HL-60/S4 (cell line): ENCODE measurements around the gene SHROOM3.

Experiments used
- in situ Hi-C: fragments of 300-500 bp; cut with MboI; formaldehyde crosslinking; loops from 2 replicates; pipeline ENCODE4 v1.14.3; 2022; ENCODE audit warnings: low sequenced_read_pairs

Gene SHROOM3

GRCh38 chr4:76563454-76564122 is 128.6 kb downstream of the SHROOM3 start:
- in situ Hi-C loops: no loop called here

- in situ Hi-C loops: no loop called here
These were observed 129.3 kb downstream of the SHROOM3 start for GRCh38 chr4:76564123-76564915.

- in situ Hi-C loops: no loop called here
These were observed 133.2 kb downstream of the SHROOM3 start for GRCh38 chr4:76568262-76568661.

GRCh38 chr4:76569225-76569624 is 134.2 kb downstream of the SHROOM3 start:
- in situ Hi-C loops: no loop called here

- in situ Hi-C loops: no loop called here
These were observed 134.7 kb downstream of the SHROOM3 start for GRCh38 chr4:76569706-76570105.

- in situ Hi-C loops: no loop called here
These were observed 135.3 kb downstream of the SHROOM3 start for GRCh38 chr4:76570141-76570973.

GRCh38 chr4:76571274-76571673 is 136.2 kb downstream of the SHROOM3 start:
- in situ Hi-C loops: no loop called here

- in situ Hi-C loops: no loop called here
These were observed 137.2 kb downstream of the SHROOM3 start for GRCh38 chr4:76572224-76572623.

- in situ Hi-C loops: loop anchor here (25.0 kb wide), 1 partner anchor 110 kb away; no protein-coding TSS in a partner anchor
These were observed 141.8 kb downstream of the SHROOM3 start for GRCh38 chr4:76576824-76577223.

GRCh38 chr4:76578002-76578560 is 143.1 kb downstream of the SHROOM3 start:
- in situ Hi-C loops: loop anchor here (25.0 kb wide), 1 partner anchor 109 kb away; no protein-coding TSS in a partner anchor

GRCh38 chr4:76579596-76580375 is 144.8 kb downstream of the SHROOM3 start:
- in situ Hi-C loops: loop anchor here (25.0 kb wide), 1 partner anchor 108 kb away; no protein-coding TSS in a partner anchor

- in situ Hi-C loops: loop anchor here (25.0 kb wide), 1 partner anchor 106 kb away; no protein-coding TSS in a partner anchor
These were observed 146.3 kb downstream of the SHROOM3 start for GRCh38 chr4:76581077-76581962.

- in situ Hi-C loops: loop anchor here (25.0 kb wide), 1 partner anchor 105 kb away; no protein-coding TSS in a partner anchor
These were observed 147.2 kb downstream of the SHROOM3 start for GRCh38 chr4:76582074-76582816.

GRCh38 chr4:76582817-76583087 is 147.7 kb downstream of the SHROOM3 start:
- in situ Hi-C loops: loop anchor here (25.0 kb wide), 1 partner anchor 105 kb away; no protein-coding TSS in a partner anchor

GRCh38 chr4:76584241-76585152 is 149.5 kb downstream of the SHROOM3 start:
- in situ Hi-C loops: loop anchor here (25.0 kb wide), 1 partner anchor 103 kb away; no protein-coding TSS in a partner anchor

GRCh38 chr4:76585272-76585671 is 150.2 kb downstream of the SHROOM3 start:
- in situ Hi-C loops: loop anchor here (25.0 kb wide), 1 partner anchor 102 kb away; no protein-coding TSS in a partner anchor

GRCh38 chr4:76585897-76586360 is 150.9 kb downstream of the SHROOM3 start:
- in situ Hi-C loops: loop anchor here (25.0 kb wide), 1 partner anchor 101 kb away; no protein-coding TSS in a partner anchor
